ENCODE measurements around the gene PDE6G.

GRCh38 chr17:81648707-81649085 is 7.6 kb downstream of the PDE6G start:
- no peak for TF ChIP-seq CTCF (conservative IDR thresholded peaks at IDR 0.05; ENCODE audit: low read depth in 2 of 2)
- TF ChIP-seq POLR2AphosphoS5 (IDR thresholded peaks at IDR 0.05; ENCODE audit: low read depth), result 0 out of 2 replicates have a peak, but pooled peaks have one; percentile 27
- TF ChIP-seq EZH2 (IDR thresholded peaks at IDR 0.05; ENCODE audit: low read depth, unreplicated experiment), result peak; percentile 2
- no peak for TF ChIP-seq EZH2phosphoT487 (IDR thresholded peaks at IDR 0.05; ENCODE audit: unreplicated experiment)
- TF ChIP-seq CREB1 (CRISPR knock-in tag; IDR thresholded peaks at IDR 0.05; ENCODE audit: low read depth), result no peak
- TF ChIP-seq, protein P1, sequence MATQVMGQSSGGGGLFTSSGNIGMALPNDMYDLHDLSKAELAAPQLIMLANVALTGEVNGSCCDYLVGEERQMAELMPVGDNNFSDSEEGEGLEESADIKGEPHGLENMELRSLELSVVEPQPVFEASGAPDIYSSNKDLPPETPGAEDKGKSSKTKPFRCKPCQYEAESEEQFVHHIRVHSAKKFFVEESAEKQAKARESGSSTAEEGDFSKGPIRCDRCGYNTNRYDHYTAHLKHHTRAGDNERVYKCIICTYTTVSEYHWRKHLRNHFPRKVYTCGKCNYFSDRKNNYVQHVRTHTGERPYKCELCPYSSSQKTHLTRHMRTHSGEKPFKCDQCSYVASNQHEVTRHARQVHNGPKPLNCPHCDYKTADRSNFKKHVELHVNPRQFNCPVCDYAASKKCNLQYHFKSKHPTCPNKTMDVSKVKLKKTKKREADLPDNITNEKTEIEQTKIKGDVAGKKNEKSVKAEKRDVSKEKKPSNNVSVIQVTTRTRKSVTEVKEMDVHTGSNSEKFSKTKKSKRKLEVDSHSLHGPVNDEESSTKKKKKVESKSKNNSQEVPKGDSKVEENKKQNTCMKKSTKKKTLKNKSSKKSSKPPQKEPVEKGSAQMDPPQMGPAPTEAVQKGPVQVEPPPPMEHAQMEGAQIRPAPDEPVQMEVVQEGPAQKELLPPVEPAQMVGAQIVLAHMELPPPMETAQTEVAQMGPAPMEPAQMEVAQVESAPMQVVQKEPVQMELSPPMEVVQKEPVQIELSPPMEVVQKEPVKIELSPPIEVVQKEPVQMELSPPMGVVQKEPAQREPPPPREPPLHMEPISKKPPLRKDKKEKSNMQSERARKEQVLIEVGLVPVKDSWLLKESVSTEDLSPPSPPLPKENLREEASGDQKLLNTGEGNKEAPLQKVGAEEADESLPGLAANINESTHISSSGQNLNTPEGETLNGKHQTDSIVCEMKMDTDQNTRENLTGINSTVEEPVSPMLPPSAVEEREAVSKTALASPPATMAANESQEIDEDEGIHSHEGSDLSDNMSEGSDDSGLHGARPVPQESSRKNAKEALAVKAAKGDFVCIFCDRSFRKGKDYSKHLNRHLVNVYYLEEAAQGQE (IDR thresholded peaks at IDR 0.05; ENCODE audit: unreplicated experiment), result no peak
- no peak for TF ChIP-seq ZNF114 (CRISPR knock-in tag; IDR thresholded peaks at IDR 0.05)
- TF ChIP-seq, protein P2, sequence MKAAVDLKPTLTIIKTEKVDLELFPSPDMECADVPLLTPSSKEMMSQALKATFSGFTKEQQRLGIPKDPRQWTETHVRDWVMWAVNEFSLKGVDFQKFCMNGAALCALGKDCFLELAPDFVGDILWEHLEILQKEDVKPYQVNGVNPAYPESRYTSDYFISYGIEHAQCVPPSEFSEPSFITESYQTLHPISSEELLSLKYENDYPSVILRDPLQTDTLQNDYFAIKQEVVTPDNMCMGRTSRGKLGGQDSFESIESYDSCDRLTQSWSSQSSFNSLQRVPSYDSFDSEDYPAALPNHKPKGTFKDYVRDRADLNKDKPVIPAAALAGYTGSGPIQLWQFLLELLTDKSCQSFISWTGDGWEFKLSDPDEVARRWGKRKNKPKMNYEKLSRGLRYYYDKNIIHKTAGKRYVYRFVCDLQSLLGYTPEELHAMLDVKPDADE (IDR thresholded peaks at IDR 0.05), result no peak
- TF ChIP-seq STAT1 (IDR thresholded peaks at IDR 0.05; ENCODE audit: unreplicated experiment), result no peak
- TF ChIP-seq JUNB (IDR thresholded peaks at IDR 0.05; ENCODE audit: unreplicated experiment), result no peak
- TF ChIP-seq ZNF331 (CRISPR knock-in tag; IDR thresholded peaks at IDR 0.05; ENCODE audit: low read depth), result no peak
- TF ChIP-seq NANOG (IDR thresholded peaks at IDR 0.05; ENCODE audit: borderline replicate concordance), result no peak

Measured in GM23338 (cell line).